CD4-positive, alpha-beta T cell treated with Interleukin-4 for 1 hour (primary cell): ENCODE data around the gene STK36.

ENCODE experiments used
- DNase-seq, 2 donors: peaks; one replicate each; pipeline ENCODE4 v3.0.0-alpha.2; 2020 to 2022

STK36 gene

GRCh38 chr2:218721934-218722333 is 50.0 kb downstream of the STK36 start:
- DNase-seq: no peak

DNA sequence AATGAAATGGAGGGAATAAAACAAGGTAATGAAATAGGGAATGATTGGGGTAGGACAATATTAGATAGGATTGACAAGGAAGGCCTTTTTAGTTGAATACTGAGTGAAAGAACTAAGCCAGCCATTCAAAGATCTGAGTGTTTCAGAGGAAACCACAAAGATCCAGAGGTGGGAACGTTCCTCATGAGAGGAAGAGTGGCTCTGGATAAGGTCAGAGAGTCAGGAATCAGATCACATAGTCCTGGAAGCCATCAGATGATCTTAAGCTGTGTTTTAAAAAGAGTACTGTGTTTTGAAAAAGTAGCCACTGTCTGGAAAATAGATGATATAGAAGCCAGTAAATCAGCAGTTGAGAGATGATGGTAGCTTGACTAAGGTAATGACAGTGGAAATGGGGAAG is 50.5 kb downstream of the STK36 start:
- DNase-seq: no peak

- DNase-seq: no peak
These were observed 51.2 kb downstream of the STK36 start for GRCh38 chr2:218722876-218723785.

DNA sequence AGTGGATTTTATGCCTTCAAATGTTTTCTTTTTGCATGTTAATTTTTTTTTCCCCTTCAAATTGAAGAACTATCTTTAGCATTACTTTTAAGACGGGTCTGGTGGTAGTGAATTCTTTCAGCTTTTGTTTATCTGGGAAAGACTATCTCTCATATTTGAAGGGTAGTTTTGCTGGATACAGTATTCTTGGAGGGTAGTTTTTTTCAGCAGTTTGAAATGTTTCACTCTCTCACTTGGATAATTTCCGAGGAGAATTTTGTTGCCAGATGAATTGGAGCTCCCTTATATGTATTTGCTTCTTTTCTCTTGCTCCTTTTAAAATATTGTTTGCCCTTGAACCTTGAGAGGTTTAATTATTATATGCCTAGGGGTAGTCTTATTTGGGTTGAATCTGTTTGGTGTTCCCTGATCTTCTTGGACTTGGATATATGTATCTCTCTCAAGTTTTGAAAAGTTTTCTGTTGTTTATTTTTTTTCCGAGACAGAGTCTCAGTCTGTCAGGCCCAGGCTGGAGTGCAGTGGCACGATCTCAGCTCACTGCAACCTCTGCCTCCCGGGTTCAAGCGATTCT is 54.2 kb downstream of the STK36 start:
- no peak for DNase-seq

DNA sequence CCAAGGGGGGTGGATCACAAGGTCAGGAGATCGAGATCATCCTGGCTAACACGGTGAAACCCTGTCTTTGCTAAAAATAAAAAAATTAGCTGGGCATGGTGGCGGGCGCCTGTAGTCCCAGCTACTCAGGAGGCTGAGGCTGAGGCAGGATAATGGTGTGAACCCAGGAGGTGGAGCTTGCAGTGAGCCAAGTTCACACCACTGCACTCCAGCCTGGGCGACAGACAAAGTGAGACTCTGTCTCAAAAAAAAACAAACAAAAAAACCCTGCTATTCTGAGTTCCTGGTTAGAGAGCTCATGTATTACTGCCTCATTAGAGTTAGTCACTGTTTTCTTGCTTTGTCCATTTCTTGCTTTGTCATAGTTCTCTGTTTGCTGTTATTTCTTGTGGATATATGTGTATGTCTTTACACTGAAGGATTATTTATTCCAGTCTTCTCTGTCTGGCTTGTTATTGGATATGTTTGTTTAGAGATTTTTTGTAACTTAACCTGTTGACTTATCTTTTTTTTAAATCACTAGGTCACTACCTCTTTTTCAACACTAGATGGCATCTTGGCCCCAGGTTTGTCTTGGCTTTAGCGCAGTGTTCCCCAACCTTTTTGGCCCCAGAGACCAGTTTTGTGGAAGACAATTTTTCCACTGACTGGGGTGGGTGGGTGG is 55.7 kb downstream of the STK36 start:
- DNase-seq: peak in 1 of 2 donors; percentile 26

GRCh38 chr2:218729640-218730039 is 57.8 kb downstream of the STK36 start:
- no peak for DNase-seq

- no peak for DNase-seq
These were observed 60.3 kb downstream of the STK36 start for GRCh38 chr2:218732052-218732760.

DNA sequence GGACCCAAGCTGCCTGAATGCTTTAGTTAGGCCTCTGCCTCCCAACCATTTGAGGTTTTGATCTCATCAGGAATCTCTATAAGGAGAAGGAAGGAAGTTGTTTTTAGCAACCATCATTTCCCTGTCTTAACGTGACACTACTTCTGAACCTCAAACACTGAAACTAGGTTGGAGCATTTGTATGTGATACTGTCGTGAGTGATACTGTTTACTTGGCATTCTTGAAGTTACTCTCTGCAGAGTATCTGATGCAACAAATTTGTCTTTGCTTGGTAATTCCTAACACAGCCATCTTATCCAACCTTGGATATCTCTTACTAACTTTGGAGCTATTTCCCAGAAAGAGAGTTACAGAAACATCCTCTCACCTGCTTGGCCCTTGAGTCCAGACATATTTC is 60.9 kb downstream of the STK36 start:
- DNase-seq: no peak

DNA sequence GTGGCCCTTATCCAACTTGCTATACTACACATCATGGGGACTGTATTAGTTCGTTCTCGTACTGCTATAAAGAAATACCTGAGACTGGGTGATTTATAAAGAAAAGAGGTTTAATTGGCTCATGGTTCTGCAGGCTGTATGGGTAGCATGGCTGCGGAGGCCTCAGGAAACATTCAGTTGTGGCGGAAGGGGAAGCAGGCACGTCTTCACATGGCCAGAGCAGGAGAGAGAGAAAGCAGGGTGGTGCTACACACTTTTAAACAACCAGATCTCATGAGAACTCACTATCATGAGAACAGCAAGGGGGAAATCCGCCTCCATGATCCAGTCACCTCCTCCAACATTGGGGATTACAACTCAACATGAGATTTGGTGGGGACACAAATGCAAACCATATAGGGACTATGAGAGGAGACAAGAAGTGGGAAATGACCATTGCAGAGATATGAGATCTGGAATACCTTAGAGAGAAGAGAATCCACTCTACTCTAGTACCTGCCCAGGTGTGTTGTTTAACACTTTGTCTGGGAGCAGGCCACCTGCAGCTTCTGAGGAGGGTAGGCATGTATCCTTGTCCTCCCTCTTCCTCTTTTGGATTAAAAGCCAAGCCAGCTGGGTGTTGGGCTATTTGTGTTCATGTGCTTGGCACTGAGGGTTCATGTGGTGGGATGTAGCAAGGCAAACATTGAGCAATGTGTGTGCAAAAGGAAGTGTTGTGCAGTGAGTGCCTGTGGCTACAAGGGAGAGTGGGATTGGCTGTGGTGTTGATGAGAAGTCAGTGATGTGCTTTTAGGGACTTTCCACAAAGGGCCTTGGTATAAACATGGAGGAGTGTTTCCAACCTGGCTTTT is 61.5 kb downstream of the STK36 start:
- DNase-seq: peak; percentile 26 to 80

DNA sequence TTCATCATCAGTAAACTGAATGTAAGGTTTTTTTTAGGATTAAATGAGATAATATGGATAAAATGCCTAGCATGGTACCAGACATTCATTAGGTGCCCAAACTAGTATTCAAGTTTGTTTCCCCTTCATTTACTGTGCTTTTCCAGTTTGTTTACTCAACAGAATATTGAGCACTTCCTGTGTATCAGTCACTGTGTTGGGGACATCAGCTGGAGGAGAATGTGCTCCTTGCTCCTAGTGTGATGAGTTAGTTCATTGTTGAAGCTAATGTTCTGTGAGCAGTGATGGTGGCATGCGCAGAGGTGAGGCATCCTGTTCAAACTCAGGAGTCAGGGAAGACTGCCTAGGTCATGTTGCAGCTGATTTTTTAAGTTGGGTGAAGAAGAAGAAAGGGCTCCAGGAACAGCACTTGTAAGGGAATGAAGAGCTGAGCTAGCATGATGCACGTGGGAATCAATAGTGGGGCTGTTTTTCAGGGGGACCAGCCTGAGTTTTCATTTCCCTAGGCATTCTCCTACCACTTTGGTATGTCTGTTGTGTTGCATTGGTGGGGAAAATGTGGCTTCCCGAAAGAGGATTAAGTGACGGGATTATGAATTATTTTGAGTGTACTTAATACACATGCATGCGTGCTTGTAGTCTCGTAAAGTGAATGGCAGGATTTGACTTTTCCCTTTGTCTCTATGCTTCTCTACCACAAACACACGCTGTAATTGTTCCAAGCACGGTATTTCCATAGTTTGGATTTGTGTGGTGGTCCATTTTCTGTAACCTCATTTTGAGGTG is 62.5 kb downstream of the STK36 start:
- no peak for DNase-seq

GRCh38 chr2:218736531-218736930 is 64.6 kb downstream of the STK36 start:
- DNase-seq: no peak

- DNase-seq: no peak
These were observed 71.2 kb downstream of the STK36 start for GRCh38 chr2:218743068-218743467.

- DNase-seq: peak; percentile 4 to 44
These were observed 72.7 kb downstream of the STK36 start for GRCh38 chr2:218744615-218745014.

- peak; percentile 5 to 66 for DNase-seq
These were observed 73.3 kb downstream of the STK36 start for GRCh38 chr2:218745160-218745558.

DNA sequence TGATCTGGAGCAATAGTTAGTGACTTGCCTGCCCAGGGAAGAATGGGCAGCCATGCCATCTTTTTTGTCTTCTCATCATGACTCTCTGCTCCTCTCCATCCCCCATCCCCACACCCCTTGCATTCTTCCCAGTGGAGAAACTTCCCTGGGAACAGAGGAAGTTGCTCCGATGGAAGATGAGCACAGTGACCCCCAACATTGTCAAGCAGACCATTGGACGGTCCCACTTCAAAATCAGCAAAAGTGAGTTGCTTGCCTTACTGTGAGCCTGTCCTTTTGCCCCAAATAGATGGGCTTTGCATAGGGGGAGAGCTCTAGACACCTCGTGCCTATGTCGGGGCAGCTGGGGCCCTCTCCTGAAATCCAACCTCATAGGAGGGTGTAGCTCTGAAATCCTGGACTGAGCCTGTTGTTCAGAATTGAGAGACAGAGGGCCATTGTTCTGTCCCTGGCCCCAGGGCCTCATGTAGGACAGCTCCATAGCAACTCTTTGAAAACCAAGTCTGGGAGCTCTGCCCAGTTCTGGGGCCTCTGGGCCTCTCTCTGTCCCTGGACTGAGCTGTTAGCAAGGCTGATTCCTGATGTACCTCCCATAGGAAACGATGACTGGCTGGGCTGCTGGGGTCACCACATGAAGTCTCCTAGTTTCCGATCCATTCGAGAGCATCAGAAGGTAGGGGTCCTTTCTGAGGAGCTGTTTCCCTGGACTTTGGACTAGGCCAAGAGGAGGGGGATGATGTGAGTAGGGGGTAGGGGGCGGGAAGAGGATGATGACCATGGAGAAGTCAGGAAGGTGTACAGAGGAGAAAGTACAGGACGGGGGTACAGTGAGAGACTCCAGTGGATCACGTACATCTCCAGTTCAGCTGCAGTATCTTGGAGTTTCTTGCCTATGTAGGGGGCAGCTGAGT is 73.9 kb downstream of the STK36 start:
- DNase-seq: no peak

DNA sequence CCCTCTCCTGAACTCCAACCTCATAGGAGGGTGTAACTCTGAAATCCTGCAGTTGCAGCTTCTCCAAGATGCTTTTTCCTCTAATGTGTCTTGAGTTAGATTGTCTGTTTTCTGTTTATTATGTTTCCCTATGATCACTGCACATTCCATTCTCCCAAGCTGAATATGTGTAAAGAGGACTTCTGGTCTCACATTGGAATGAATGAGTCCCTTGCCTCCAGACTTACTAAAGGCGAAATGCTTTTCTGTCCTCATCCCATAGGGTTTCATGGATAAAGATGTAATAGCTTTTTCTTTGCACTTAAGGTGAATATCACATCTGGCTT is 74.5 kb downstream of the STK36 start:
- no peak for DNase-seq

DNA sequence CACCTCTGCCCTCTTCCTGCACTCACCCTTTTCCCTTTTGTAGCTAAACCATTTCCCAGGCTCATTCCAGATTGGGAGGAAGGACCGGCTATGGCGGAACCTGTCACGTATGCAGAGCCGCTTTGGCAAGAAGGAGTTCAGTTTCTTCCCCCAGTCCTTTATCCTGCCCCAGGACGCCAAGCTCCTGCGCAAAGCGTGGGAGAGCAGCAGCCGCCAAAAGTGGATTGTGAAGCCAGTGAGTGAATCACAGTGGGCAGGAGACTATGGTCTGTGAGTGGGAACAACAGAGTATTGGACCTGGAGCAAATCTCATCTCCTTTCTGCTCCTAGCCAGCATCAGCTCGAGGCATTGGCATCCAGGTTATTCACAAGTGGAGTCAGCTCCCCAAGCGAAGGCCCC is 75.1 kb downstream of the STK36 start:
- no peak for DNase-seq

GRCh38 chr2:218748741-218749441 is 77.0 kb downstream of the STK36 start:
- DNase-seq: no peak
